Stomach (tissue), 4 donors: ENCODE measurements around the gene SLC7A14.

Source experiments
- EP300 ChIP-seq: sonication (generic); formaldehyde crosslinking; IDR thresholded peaks from one replicate; pipeline ENCODE4 v1.6.1; 2017; ENCODE audit warnings: antibody characterized with exemption
- POLR2A ChIP-seq, 4 donors: fragments of 450-650 bp; IDR thresholded peaks; one replicate each; pipeline ENCODE4 v1.6.1; 2016; ENCODE audit warnings: antibody characterized with exemption in 4 of 4, control low read depth in 2 of 4, mild to moderate bottlenecking in 1 of 4, moderate library complexity in 1 of 4
- POLR2AphosphoS5 ChIP-seq, 3 donors: sonication (generic); formaldehyde crosslinking; IDR thresholded peaks; one replicate each; pipeline ENCODE4 v1.6.1; 2016; ENCODE audit warnings: antibody characterized with exemption in 3 of 3
- TF ChIP-seq, protein P1 (sequence below), 7 experiments: fragments of 450-650 bp in 4 of 7; fragments of 200-600 bp in 3 of 7; sonication (generic) in 3 of 7; IDR thresholded peaks; one replicate each; pipeline ENCODE4 v1.5.1; 2016 to 2019; ENCODE audit warnings: antibody characterized with exemption in 7 of 7, control low read depth in 2 of 7, mild to moderate bottlenecking in 1 of 7

DNA sequence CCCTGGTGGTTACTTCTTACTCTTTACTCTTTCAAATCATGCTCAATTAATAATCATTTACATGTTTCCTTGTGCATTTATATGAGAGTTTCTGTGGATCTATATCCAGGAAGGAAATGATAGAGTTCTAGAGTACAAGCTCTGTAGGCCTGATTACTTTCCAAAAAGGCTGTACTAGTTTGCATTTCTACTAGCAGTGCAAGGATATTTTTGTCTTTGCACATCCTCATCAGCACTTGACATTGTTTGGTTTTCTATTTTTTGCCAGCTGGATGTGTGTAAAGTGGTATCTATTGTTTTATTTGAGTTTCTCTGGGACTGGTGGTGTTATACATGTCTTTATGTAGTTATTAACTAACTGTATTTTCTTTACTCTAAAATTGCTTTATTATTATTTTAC, 19.6 kb upstream of the SLC7A14 start:
- TF ChIP-seq, protein P1, sequence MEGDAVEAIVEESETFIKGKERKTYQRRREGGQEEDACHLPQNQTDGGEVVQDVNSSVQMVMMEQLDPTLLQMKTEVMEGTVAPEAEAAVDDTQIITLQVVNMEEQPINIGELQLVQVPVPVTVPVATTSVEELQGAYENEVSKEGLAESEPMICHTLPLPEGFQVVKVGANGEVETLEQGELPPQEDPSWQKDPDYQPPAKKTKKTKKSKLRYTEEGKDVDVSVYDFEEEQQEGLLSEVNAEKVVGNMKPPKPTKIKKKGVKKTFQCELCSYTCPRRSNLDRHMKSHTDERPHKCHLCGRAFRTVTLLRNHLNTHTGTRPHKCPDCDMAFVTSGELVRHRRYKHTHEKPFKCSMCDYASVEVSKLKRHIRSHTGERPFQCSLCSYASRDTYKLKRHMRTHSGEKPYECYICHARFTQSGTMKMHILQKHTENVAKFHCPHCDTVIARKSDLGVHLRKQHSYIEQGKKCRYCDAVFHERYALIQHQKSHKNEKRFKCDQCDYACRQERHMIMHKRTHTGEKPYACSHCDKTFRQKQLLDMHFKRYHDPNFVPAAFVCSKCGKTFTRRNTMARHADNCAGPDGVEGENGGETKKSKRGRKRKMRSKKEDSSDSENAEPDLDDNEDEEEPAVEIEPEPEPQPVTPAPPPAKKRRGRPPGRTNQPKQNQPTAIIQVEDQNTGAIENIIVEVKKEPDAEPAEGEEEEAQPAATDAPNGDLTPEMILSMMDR (IDR thresholded peaks at IDR 0.05): no peak
- TF ChIP-seq POLR2A (IDR thresholded peaks at IDR 0.05) (no peak), POLR2AphosphoS5 (IDR thresholded peaks at IDR 0.05) (no peak), EP300 (no peak)
